CD14-positive monocyte (primary cell): Measurements from ENCODE around the gene ZNF212. TPM values are rescaled to one million over a fixed set of nuclear protein-coding genes. Genes with fewer than 3 reads are reported as not detected.

Experiments
- DNase-seq, 3 donors: peaks; one replicate each; pipeline ENCODE4 v3.0.0-alpha.2; 2011 to 2022
- H2AFZ ChIP-seq: 2 replicates; pipeline ENCODE4 v1.6.0; 2012; ENCODE audit warnings: mild to moderate bottlenecking, low read depth, low read length, inconsistent platforms; ENCODE audit not compliant: insufficient read depth, poor library complexity, severe bottlenecking
- H3K27ac ChIP-seq, 2 donors: 1 replicate in 1 of 2; 2 replicates in 1 of 2; pipeline ENCODE4 v1.5.1; 2012 to 2013; ENCODE audit warnings: low read length in 2 of 2, control low read depth in 1 of 2, inconsistent platforms in 1 of 2, low read depth in 1 of 2, mild to moderate bottlenecking in 1 of 2
- H3K27me3 ChIP-seq, 2 donors: one replicate each; pipeline versions ENCODE4 v1.6.0 to v1.6.1; 2011 to 2013; ENCODE audit warnings: low read length in 2 of 2; ENCODE audit not compliant: control insufficient read depth in 2 of 2, insufficient read depth in 2 of 2
- H3K36me3 ChIP-seq, 2 donors: replicated peaks in 1 of 2; 1 replicate in 1 of 2; 2 replicates in 1 of 2; pipeline versions ENCODE4 v1.5.1 to v1.6.1; 2012 to 2013; ENCODE audit warnings: low read length in 2 of 2, control low read depth in 1 of 2, inconsistent platforms in 1 of 2, mild to moderate bottlenecking in 1 of 2; ENCODE audit not compliant: insufficient read depth in 2 of 2, control insufficient read depth in 1 of 2
- H3K4me1 ChIP-seq, 2 donors: 1 replicate in 1 of 2; 2 replicates in 1 of 2; pipeline versions ENCODE4 v1.5.1 to v1.6.1; 2012 to 2013; ENCODE audit warnings: low read length in 2 of 2, control low read depth in 1 of 2, inconsistent platforms in 1 of 2, mild to moderate bottlenecking in 1 of 2, moderate library complexity in 1 of 2; ENCODE audit not compliant: insufficient read depth in 2 of 2, control insufficient read depth in 1 of 2
- H3K4me2 ChIP-seq: replicated peaks from 2 replicates; pipeline ENCODE3; 2012; ENCODE audit warnings: low read length, moderate library complexity, mild to moderate bottlenecking; ENCODE audit not compliant: poor library complexity, severe bottlenecking; ENCODE audit errors: extremely low read depth
- H3K4me3 ChIP-seq, 3 experiments: fragments of 200-600 bp in 1 of 3; sonication (generic) in 1 of 3; replicated peaks in 1 of 3; 1 replicate in 2 of 3; 2 replicates in 1 of 3; pipeline ENCODE4 v1.5.1; 2011 to 2013; ENCODE audit warnings: low read length in 3 of 3, mild to moderate bottlenecking in 3 of 3, control low read depth in 2 of 3, low read depth in 2 of 3, inconsistent platforms in 1 of 3, moderate library complexity in 1 of 3
- H3K79me2 ChIP-seq: 2 replicates; pipeline ENCODE4 v1.6.0; 2012; ENCODE audit warnings: mild to moderate bottlenecking, control low read depth, inconsistent platforms, low read length, moderate library complexity; ENCODE audit not compliant: insufficient read depth
- H3K9ac ChIP-seq: 2 replicates; pipeline ENCODE4 v1.6.0; 2017; ENCODE audit warnings: low read length, mild to moderate bottlenecking; ENCODE audit not compliant: insufficient read depth, poor library complexity, severe bottlenecking
- H3K9me3 ChIP-seq, 2 donors: replicated peaks in 1 of 2; 1 replicate in 1 of 2; 2 replicates in 1 of 2; pipeline versions ENCODE4 v1.5.1 to v1.6.1; 2012 to 2013; ENCODE audit warnings: low read length in 2 of 2, control low read depth in 1 of 2; ENCODE audit not compliant: control insufficient read depth in 1 of 2, insufficient read depth in 1 of 2
- H4K20me1 ChIP-seq: 2 replicates; pipeline ENCODE4 v1.6.0; 2012; ENCODE audit warnings: mild to moderate bottlenecking, low read length, control low read depth, moderate library complexity; ENCODE audit not compliant: insufficient read depth
- H3K27ac Mint-ChIP-seq, 7 donors: one replicate each; pipeline ENCODE4 v1.8.0; 2020; ENCODE audit warnings: mild to moderate bottlenecking in 7 of 7, mixed read lengths in 7 of 7, moderate library complexity in 6 of 7, inconsistent platforms in 2 of 7
- H3K27me3 Mint-ChIP-seq, 3 donors: one replicate each; pipeline ENCODE4 v1.8.0; 2021 to 2022; ENCODE audit warnings: low read depth in 3 of 3, mild to moderate bottlenecking in 3 of 3, mixed read lengths in 3 of 3, moderate library complexity in 3 of 3, inconsistent platforms in 1 of 3
- H3K36me3 Mint-ChIP-seq, 2 donors: one replicate each; pipeline ENCODE4 v1.8.0; 2020; ENCODE audit warnings: mixed read lengths in 2 of 2, inconsistent platforms in 1 of 2, mild to moderate bottlenecking in 1 of 2
- H3K4me1 Mint-ChIP-seq: one replicate; pipeline ENCODE4 v1.8.0; 2020; ENCODE audit warnings: mild to moderate bottlenecking, mixed read lengths
- H3K4me3 Mint-ChIP-seq, 2 donors: one replicate each; pipeline ENCODE4 v1.8.0; 2020; ENCODE audit warnings: mild to moderate bottlenecking in 2 of 2, mixed read lengths in 2 of 2, moderate library complexity in 1 of 2
- H3K9me3 Mint-ChIP-seq, 7 donors: one replicate each; pipeline ENCODE4 v1.8.0; 2020 to 2022; ENCODE audit warnings: mixed read lengths in 7 of 7, mild to moderate bottlenecking in 6 of 7, moderate library complexity in 6 of 7, inconsistent platforms in 2 of 7
- CTCF ChIP-seq: fragments of 200-600 bp; IDR thresholded peaks from one replicate; pipeline ENCODE4 v1.8.0; 2022; ENCODE audit warnings: antibody characterized with exemption, mild to moderate bottlenecking
- WGBS: methylation state at CpG from one replicate; pipeline ENCODE4 v1.1.5; 2013; ENCODE audit warnings: missing lambda C conversion rate; ENCODE audit not compliant: insufficient coverage; 5-methylcytosine and 5-hydroxymethylcytosine counted together
- intact Hi-C, 2 donors: fragments of 100-400 bp; cut with micrococcal nuclease; formaldehyde crosslinking; loops; one replicate each; pipeline versions ENCODE4 v1.15.0 to v1.15.1; 2023
- polyA plus RNA-seq, 3 donors: library from polyadenylated mRNA; depleted of rRNA in 1 of 3; unstranded in 2 of 3; stranded (reverse) in 1 of 3; fragments of 300-500 nt in 2 of 3; fragments of >200 nt in 1 of 3; fragmentation: Illumina TruSeq in 2 of 3; gene quantifications; 1 replicate in 2 of 3; 2 replicates in 1 of 3; pipeline ENCODE4 v1.2.3, GENCODE V29; 2012 to 2021

Gene ZNF212
- polyA plus RNA-seq, 3 donors, result 1.6 to 5.9 (median 2.3) TPM

DNA sequence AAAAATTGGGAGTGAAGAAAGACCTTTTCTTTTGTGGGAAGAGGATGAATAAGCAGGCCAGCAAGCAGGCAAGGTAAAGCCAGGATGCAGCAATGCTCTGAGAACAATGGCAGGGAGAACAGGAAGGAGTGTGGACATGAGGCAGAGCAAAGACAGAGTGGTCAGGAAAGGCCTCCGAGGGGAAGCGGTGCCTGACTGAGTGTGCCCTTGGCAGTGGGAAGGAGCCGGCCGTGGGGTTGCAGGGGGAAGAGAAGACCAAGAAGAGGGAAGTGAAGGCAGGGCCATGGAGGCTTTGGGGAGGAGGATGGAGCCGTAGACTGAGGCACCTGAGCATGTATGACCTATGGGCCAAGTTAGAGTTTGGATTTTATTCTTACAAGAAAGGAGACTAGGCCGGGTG lies 21.9 kb upstream of the ZNF212 start:
- 75% methylated on average over 5 of the region's 6 CpGs for WGBS
- intact Hi-C loops, result no loop called here
- no peaks in the 10 kb centered on the region for H3K9me3 ChIP-seq

More for the DNA sequence above, 21.9 kb upstream of the ZNF212 start:
- H3K4me2 ChIP-seq, result no peak overlapping the region
- no peaks in the 10 kb centered on the region for H3K4me1 Mint-ChIP-seq
- no peak overlapping the region for H3K4me3 ChIP-seq
- H3K79me2 ChIP-seq, result no peaks in the 10 kb centered on the region
- no peaks in the 10 kb centered on the region for H4K20me1 ChIP-seq
- no peak overlapping the region for H3K4me3 Mint-ChIP-seq
- peaks cover 0 to 3% (median 0%) of the 10 kb centered on the region in 7 donors for H3K9me3 Mint-ChIP-seq
- H3K36me3 ChIP-seq, result peaks cover 72 to 90% of the 10 kb centered on the region in 2 donors
- H3K36me3 Mint-ChIP-seq, result peaks cover 87 to 97% of the 10 kb centered on the region in 2 donors
- TF ChIP-seq CTCF, result no peak
- H3K27me3 ChIP-seq, result no peaks in the 10 kb centered on the region
- no peak overlapping the region for H3K27ac ChIP-seq
- H3K27ac Mint-ChIP-seq, result peak overlapping the region in 2 of 7 donors; percentile 0 to 29
- peaks cover 0 to 2% (median 2%) of the 10 kb centered on the region in 3 donors for H3K27me3 Mint-ChIP-seq
- DNase-seq, result no peak
- H2AFZ ChIP-seq, result no peak overlapping the region
- no peaks in the 10 kb centered on the region for H3K4me1 ChIP-seq
- no peak overlapping the region for H3K9ac ChIP-seq
